ENCODE data around the gene FXR2.
A peak's percentile ranks its signal among the peaks of the same experiment; 100 is the strongest.

Gene FXR2

DNA sequence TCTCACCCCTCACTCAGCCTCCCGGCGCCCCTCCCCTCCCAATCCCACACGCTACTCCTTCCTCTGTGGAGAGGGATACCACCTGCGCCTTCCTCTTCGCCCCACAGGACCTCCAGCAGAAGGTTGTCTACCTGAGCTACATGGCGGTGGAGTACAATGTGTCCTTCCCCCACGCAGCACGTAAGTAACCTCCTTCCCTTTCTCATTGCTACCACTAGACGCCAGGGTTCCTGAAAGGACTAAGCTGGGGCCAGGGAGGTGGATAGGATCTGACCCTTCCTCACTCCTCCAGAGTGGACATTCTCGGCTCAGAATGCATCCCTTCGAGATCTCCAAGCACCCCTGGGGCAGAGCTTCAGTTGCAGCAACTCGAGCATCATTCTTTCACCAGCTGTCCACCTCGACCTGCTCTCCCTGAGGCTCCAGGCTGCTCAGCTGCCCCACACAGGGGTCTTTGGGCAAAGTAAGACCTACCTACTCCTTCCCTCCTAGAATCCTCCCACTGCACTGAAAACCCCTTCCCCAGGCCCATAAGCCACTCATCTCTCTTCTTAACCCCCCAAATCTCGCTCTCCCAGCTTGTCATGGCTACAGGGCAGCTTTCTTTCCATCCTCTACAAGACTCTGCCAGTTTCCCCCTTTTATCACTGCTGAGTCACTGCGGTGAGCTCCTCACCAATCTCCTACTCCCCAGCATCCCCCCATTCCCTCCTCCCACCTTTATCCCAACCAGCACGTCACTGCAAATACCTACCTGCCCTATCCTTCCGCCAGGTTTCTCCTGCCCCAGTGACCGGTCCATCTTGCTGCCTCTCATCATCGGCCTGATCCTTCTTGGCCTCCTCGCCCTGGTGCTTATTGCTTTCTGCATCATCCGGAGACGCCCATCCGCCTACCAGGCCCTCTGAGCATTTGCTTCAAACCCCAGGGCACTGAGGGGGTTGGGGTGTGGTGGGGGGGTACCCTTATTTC, 33.8 kb downstream of the FXR2 start:
- TF ChIP-seq, protein P1, sequence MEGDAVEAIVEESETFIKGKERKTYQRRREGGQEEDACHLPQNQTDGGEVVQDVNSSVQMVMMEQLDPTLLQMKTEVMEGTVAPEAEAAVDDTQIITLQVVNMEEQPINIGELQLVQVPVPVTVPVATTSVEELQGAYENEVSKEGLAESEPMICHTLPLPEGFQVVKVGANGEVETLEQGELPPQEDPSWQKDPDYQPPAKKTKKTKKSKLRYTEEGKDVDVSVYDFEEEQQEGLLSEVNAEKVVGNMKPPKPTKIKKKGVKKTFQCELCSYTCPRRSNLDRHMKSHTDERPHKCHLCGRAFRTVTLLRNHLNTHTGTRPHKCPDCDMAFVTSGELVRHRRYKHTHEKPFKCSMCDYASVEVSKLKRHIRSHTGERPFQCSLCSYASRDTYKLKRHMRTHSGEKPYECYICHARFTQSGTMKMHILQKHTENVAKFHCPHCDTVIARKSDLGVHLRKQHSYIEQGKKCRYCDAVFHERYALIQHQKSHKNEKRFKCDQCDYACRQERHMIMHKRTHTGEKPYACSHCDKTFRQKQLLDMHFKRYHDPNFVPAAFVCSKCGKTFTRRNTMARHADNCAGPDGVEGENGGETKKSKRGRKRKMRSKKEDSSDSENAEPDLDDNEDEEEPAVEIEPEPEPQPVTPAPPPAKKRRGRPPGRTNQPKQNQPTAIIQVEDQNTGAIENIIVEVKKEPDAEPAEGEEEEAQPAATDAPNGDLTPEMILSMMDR (IDR thresholded peaks at IDR 0.05; ENCODE audit: low read length, missing control alignments) = no peak
- no peak for DNase-seq (ENCODE audit: low read depth)
- H3K4me3 ChIP-seq (replicated peaks; ENCODE audit: low read depth, low read length) = no peak overlapping the region

DNA sequence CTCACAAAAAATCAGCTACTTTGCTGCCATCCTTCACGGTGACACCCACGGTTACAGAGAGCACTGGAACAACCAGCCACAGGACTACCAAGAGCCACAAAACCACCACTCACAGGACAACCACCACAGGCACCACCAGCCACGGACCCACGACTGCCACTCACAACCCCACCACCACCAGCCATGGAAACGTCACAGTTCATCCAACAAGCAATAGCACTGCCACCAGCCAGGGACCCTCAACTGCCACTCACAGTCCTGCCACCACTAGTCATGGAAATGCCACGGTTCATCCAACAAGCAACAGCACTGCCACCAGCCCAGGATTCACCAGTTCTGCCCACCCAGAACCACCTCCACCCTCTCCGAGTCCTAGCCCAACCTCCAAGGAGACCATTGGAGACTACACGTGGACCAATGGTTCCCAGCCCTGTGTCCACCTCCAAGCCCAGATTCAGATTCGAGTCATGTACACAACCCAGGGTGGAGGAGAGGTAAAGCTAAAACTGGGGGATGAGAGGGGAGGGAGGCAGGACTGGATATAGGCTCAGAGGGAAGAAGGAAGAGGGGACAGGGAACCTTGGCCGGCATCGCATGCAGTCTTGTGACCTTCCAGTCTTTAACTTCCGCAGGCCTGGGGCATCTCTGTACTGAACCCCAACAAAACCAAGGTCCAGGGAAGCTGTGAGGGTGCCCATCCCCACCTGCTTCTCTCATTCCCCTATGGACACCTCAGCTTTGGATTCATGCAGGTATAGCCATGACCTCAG, 34.7 kb downstream of the FXR2 start:
- DNase-seq (ENCODE audit: low read depth) = no peak
- TF ChIP-seq, protein P1 (IDR thresholded peaks at IDR 0.05; ENCODE audit: low read length, missing control alignments) = no peak
- H3K4me3 ChIP-seq (replicated peaks; ENCODE audit: low read depth, low read length) = peak overlapping the region; percentile 37

GRCh38 chr17:7579001-7579833, 35.5 kb downstream of the FXR2 start, which contains the start of gene CD68:
CD68 (plus strand) TSS chr17:7579638; CDS start chr17:7579678, 40 bp downstream.
- H3K4me3 ChIP-seq (replicated peaks; ENCODE audit: low read depth, low read length) = peak within 1 kb of the TSS; percentile 37
- TF ChIP-seq, protein P1 (IDR thresholded peaks at IDR 0.05; ENCODE audit: low read length, missing control alignments) = no peak
- peak; percentile 90 for DNase-seq (ENCODE audit: low read depth)

DNA sequence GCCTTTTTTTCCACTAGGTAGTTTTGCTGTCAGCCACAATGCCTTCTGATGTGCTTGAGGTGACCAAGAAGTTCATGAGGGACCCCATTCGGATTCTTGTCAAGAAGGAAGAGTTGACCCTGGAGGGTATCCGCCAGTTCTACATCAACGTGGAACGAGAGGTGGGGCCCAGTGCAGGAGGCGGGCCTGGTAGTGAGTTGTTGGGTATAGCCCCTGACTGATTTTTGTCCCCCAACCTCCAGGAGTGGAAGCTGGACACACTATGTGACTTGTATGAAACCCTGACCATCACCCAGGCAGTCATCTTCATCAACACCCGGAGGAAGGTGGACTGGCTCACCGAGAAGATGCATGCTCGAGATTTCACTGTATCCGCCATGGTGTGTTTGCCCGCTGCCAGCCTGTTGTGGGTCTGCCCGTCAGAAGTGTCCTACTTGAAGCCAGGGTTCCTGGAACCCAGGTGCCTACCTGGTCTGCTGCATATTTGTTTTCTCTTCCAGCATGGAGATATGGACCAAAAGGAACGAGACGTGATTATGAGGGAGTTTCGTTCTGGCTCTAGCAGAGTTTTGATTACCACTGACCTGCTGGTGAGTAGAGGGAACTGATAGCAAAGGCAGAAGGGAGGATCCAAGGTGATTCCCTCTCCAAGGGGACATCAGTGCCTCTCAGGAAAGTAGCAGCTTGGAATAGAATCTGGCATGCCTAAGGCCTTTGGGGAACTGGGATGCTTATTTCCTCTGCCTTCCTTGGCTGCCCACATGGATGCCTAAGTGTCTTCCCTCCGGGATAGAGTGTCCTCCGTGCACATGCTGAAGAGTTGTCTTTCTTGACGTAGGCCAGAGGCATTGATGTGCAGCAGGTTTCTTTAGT, 37.1 kb downstream of the FXR2 start:
- TF ChIP-seq, protein P1 (IDR thresholded peaks at IDR 0.05; ENCODE audit: low read length, missing control alignments) = no peak
- no peak overlapping the region for H3K4me3 ChIP-seq (replicated peaks; ENCODE audit: low read depth, low read length)
- DNase-seq (ENCODE audit: low read depth) = no peak

- TF ChIP-seq, protein P1 (IDR thresholded peaks at IDR 0.05; ENCODE audit: low read length, missing control alignments) = no peak
- DNase-seq (ENCODE audit: low read depth) = no peak
- H3K4me3 ChIP-seq (replicated peaks; ENCODE audit: low read depth, low read length) = peak overlapping the region; percentile 96
These were observed 38.2 kb downstream of the FXR2 start for GRCh38 chr17:7576432-7576937.
